GM20000 (cell line): Measurements from ENCODE around the gene TRMT61B.

ENCODE experiments used
- DNase-seq: peaks from one replicate; pipeline ENCODE4 v3.0.0; 2012; ENCODE audit warnings: low spot score
- TF ChIP-seq, protein P1 (sequence below): IDR thresholded peaks from 2 replicates; pipeline ENCODE4 v1.5.1; 2012; ENCODE audit warnings: mild to moderate bottlenecking, control low read depth; ENCODE audit errors: extremely low read depth, missing control alignments

Gene TRMT61B

DNA sequence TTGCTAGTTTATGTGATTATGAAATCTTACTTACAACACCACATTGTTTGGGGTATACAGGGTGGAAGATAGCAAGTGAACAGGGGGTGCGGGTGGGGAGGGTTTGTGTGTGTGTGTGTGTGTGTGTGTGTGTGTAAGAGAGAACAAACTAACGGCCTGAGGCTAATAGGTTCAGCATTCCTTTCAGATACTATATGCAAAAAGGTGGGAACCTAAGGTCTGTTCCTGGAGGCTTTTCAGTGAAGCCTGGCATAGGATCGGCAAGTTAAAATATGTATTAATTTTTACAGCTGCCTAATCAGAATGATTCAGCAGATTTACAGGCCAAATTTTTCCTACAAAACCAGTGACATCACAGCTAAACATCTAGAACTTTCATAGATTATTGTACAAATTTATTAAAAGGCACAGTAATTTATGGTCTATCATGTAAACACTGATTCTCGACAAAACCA lies 67.1 kb downstream of the TRMT61B start:
- DNase-seq: no peak
- TF ChIP-seq, protein P1, sequence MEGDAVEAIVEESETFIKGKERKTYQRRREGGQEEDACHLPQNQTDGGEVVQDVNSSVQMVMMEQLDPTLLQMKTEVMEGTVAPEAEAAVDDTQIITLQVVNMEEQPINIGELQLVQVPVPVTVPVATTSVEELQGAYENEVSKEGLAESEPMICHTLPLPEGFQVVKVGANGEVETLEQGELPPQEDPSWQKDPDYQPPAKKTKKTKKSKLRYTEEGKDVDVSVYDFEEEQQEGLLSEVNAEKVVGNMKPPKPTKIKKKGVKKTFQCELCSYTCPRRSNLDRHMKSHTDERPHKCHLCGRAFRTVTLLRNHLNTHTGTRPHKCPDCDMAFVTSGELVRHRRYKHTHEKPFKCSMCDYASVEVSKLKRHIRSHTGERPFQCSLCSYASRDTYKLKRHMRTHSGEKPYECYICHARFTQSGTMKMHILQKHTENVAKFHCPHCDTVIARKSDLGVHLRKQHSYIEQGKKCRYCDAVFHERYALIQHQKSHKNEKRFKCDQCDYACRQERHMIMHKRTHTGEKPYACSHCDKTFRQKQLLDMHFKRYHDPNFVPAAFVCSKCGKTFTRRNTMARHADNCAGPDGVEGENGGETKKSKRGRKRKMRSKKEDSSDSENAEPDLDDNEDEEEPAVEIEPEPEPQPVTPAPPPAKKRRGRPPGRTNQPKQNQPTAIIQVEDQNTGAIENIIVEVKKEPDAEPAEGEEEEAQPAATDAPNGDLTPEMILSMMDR: no peak

DNA sequence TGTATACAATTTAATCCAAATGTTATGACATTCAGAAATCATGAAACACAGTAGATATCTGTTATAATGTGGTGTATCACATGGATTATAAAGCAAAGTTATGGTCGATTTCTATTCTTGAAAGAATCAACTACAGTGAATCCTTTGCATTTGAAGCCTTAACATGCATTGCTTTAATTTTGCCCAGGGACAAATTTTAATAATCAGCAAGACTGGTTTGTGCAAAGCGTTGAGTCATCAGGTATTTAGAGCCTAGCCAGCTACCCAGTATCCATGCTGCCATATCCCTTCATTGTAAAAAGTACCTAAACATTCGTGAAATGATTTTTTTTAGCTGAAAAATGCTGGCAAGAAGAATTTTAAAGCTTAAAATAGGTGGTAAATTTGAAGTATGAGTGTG lies 68.4 kb downstream of the TRMT61B start:
- no peak for DNase-seq
- TF ChIP-seq, protein P1: no peak
